Keratinocyte (primary cell): ENCODE results near the gene ADNP2.

Source experiments
- CTCF ChIP-seq, 3 experiments: IDR thresholded peaks in 1 of 3; conservative IDR thresholded peaks in 1 of 3; optimal IDR thresholded peaks in 1 of 3; 2 replicates in 2 of 3; 3 replicates in 1 of 3; pipeline versions ENCODE3 to v1.5.1; 2011; ENCODE audit warnings: low read length in 3 of 3, mild to moderate bottlenecking in 3 of 3, moderate library complexity in 2 of 3, control low read depth in 1 of 3, inconsistent platforms in 1 of 3; ENCODE audit not compliant: insufficient read depth in 2 of 3; ENCODE audit errors: extremely low read depth in 1 of 3
- EZH2 ChIP-seq: IDR thresholded peaks from one replicate; pipeline ENCODE4 v1.6.1; 2012; ENCODE audit warnings: inconsistent platforms, mild to moderate bottlenecking, low read length, moderate library complexity

- no peak for TF ChIP-seq CTCF (optimal IDR thresholded peaks at IDR 0.05 in 1 of 3, IDR thresholded peaks at IDR 0.05 in 1 of 3, conservative IDR thresholded peaks at IDR 0.05 in 1 of 3; ENCODE audit: extremely low read depth in 1 of 3, insufficient read depth in 2 of 3, low read length in 3 of 3)
- TF ChIP-seq EZH2, result no peak
Observed at GRCh38 chr18:80189531-80189865, 80.4 kb downstream of the ADNP2 start.
